HCT116 (cell line): ENCODE results near the gene DIP2B. TPM values are rescaled to one million over a fixed set of nuclear protein-coding genes. Genes with fewer than 3 reads are reported as not detected.

Source experiments
- ATAC-seq: fragments of 200-7000 bp; cut with Tn5 transposase; 2 replicates; pipeline ENCODE4 v1.9.1; 2020; ENCODE audit warnings: mild to moderate bottlenecking, moderate library complexity
- BruUV-seq: library from RNA; stranded (reverse); fragments of 400-500 nt; replicated peaks from 2 replicates; lab custom pipeline; 2021; lab: Mats Ljungman, UMichigan
- CTCF ChIA-PET: fragments of 300-600 bp; sonication (Branson Sonifier 250); formaldehyde crosslinking; loops from one replicate; lab custom pipeline; 2021; ENCODE audit warnings: antibody characterized with exemption; lab: Charles Lee
- POLR2A ChIA-PET: fragments of 300-600, 350-600 bp; sonication (Branson Sonifier 250); formaldehyde crosslinking; loops from one replicate; lab custom pipeline; 2021; ENCODE audit warnings: antibody characterized with exemption; lab: Charles Lee
- RAD21 ChIA-PET, 2 experiments: fragments of 300-600 bp; sonication (Branson Sonifier 250); formaldehyde crosslinking; loops; one replicate each; lab custom pipeline; 2023; ENCODE audit warnings: low total read pairs in 2 of 2; ENCODE audit not compliant: uncharacterized antibody in 2 of 2, unreplicated experiment in 2 of 2, low non-redundant PET in 1 of 2; lab: Charles Lee
- DNase-seq: peaks from one replicate; pipeline ENCODE4 v3.0.0-alpha.2; 2010; ENCODE audit warnings: low read depth, low spot score
- H2AFZ ChIP-seq: fragments of 200-600 bp; shearing (Covaris generic), sonication (generic); 2 replicates; pipeline ENCODE4 v1.6.1; 2017; ENCODE audit warnings: low read depth, mixed run types, mixed read lengths, antibody characterized with exemption, low read length; ENCODE audit not compliant: poor library complexity, severe bottlenecking
- H3K27ac ChIP-seq: 2 replicates; pipeline ENCODE4 v1.5.1; 2012; ENCODE audit warnings: low read depth, low read length
- H3K27me3 ChIP-seq: fragments of 200-600 bp; sonication (generic); 2 replicates; pipeline ENCODE4 v1.6.1; 2016; ENCODE audit warnings: mixed run types, low read length, mixed read lengths; ENCODE audit not compliant: insufficient read depth
- H3K36me3 ChIP-seq, 2 experiments: fragments of 200-500 bp in 1 of 2; fragments of 200-600 bp in 1 of 2; sonication (Bioruptor generic) in 1 of 2; sonication (generic) in 1 of 2; 2 replicates each; pipeline versions ENCODE4 v1.5.1 to v1.6.1; 2014 to 2016; ENCODE audit warnings: low read length in 2 of 2, inconsistent platforms in 1 of 2, mixed read lengths in 1 of 2, mixed run types in 1 of 2; ENCODE audit not compliant: insufficient read depth in 2 of 2, control insufficient read depth in 1 of 2
- H3K4me1 ChIP-seq, 2 experiments: fragments of 200-600 bp in 1 of 2; sonication (generic) in 1 of 2; 2 replicates each; pipeline versions ENCODE4 v1.5.1 to v1.6.1; 2012 to 2017; ENCODE audit warnings: low read length in 2 of 2, inconsistent platforms in 1 of 2, mild to moderate bottlenecking in 1 of 2, mixed read lengths in 1 of 2, mixed run types in 1 of 2, moderate library complexity in 1 of 2; ENCODE audit not compliant: insufficient read depth in 2 of 2, control insufficient read depth in 1 of 2
- H3K4me2 ChIP-seq: fragments of 200-600 bp; sonication (generic); 2 replicates; pipeline ENCODE4 v1.6.1; 2017; ENCODE audit warnings: mixed run types, low read length, mixed read lengths
- H3K4me3 ChIP-seq, 2 experiments: fragments of 200-600 bp in 1 of 2; sonication (generic) in 1 of 2; replicated peaks in 1 of 2; 2 replicates each; pipeline ENCODE4 v1.5.1; 2011 to 2016; ENCODE audit warnings: low read length in 2 of 2, control low read depth in 1 of 2, low read depth in 1 of 2, mild to moderate bottlenecking in 1 of 2, mixed read lengths in 1 of 2, mixed run types in 1 of 2
- H3K79me2 ChIP-seq: fragments of 200-600 bp; sonication (generic); 2 replicates; pipeline ENCODE4 v1.6.1; 2017; ENCODE audit warnings: mild to moderate bottlenecking, mixed run types, low read length, moderate library complexity, mixed read lengths; ENCODE audit not compliant: insufficient read depth
- H3K9ac ChIP-seq: fragments of 200-600 bp; sonication (generic); 2 replicates; pipeline ENCODE4 v1.6.1; 2016; ENCODE audit warnings: low read length, mixed read lengths
- H3K9me2 ChIP-seq: fragments of 200-600 bp; sonication (generic), shearing (Covaris generic); 2 replicates; pipeline ENCODE4 v1.6.1; 2017; ENCODE audit warnings: mixed run types, mild to moderate bottlenecking, moderate library complexity; ENCODE audit not compliant: insufficient read depth
- H3K9me3 ChIP-seq, 2 experiments: fragments of 200-500 bp in 1 of 2; fragments of 200-600 bp in 1 of 2; sonication (Bioruptor generic) in 1 of 2; sonication (generic) in 1 of 2; 2 replicates each; pipeline ENCODE4 v1.6.1; 2014 to 2017; ENCODE audit warnings: low read length in 2 of 2, mixed read lengths in 2 of 2, inconsistent platforms in 1 of 2, low read depth in 1 of 2, mild to moderate bottlenecking in 1 of 2, mixed run types in 1 of 2, moderate library complexity in 1 of 2; ENCODE audit not compliant: control insufficient read depth in 1 of 2, insufficient read depth in 1 of 2
- H4K20me1 ChIP-seq: fragments of 200-600 bp; sonication (generic), shearing (Covaris generic); 2 replicates; pipeline ENCODE4 v1.6.1; 2017; ENCODE audit warnings: mixed run types, mild to moderate bottlenecking, moderate library complexity; ENCODE audit not compliant: insufficient read depth
- CEBPB ChIP-seq: IDR thresholded peaks from 2 replicates; pipeline ENCODE4 v1.6.1; 2012; ENCODE audit warnings: low read depth
- EGR1 ChIP-seq: IDR thresholded peaks from 2 replicates; pipeline ENCODE4 v1.6.1; 2012; ENCODE audit warnings: low read depth
- ELF1 ChIP-seq: IDR thresholded peaks from 2 replicates; pipeline ENCODE4 v1.6.1; 2012; ENCODE audit warnings: low read depth, borderline replicate concordance
- EZH2 ChIP-seq: fragments of 200-600 bp; sonication (generic); IDR thresholded peaks from 2 replicates; pipeline ENCODE4 v1.6.1; 2017; ENCODE audit warnings: antibody characterized with exemption, mixed run types
- FOSL1 ChIP-seq: IDR thresholded peaks from 2 replicates; pipeline ENCODE4 v1.6.1; 2012; ENCODE audit warnings: low read depth
- JUND ChIP-seq: IDR thresholded peaks from 2 replicates; pipeline ENCODE4 v1.6.1; 2012
- POLR2A ChIP-seq: IDR thresholded peaks from 2 replicates; pipeline ENCODE4 v1.7.0; 2011; ENCODE audit warnings: borderline replicate concordance; ENCODE audit not compliant: insufficient read depth, insufficient read length; ENCODE audit errors: extremely low read depth
- POLR2AphosphoS5 ChIP-seq: IDR thresholded peaks from 2 replicates; pipeline ENCODE4 v1.6.1; 2011; ENCODE audit warnings: mild to moderate bottlenecking, low read depth, low read length, moderate library complexity
- SIN3A ChIP-seq: IDR thresholded peaks from 2 replicates; pipeline ENCODE4 v1.6.1; 2012; ENCODE audit warnings: low read depth
- SP1 ChIP-seq: IDR thresholded peaks from 2 replicates; pipeline ENCODE4 v1.6.1; 2012; ENCODE audit warnings: low read depth
- SRF ChIP-seq: IDR thresholded peaks from 2 replicates; pipeline ENCODE4 v1.6.1; 2012; ENCODE audit warnings: low read depth
- TCF7L2 ChIP-seq: IDR thresholded peaks from 2 replicates; pipeline ENCODE4 v1.7.0; 2011; ENCODE audit warnings: borderline replicate concordance, inconsistent platforms; ENCODE audit not compliant: insufficient read depth, insufficient read length; ENCODE audit errors: extremely low read depth
- YY1 ChIP-seq: IDR thresholded peaks from 2 replicates; pipeline ENCODE4 v1.6.1; 2011; ENCODE audit warnings: low read length, low read depth, moderate library complexity, mild to moderate bottlenecking; ENCODE audit not compliant: insufficient replicate concordance; ENCODE audit errors: extremely low read depth
- ZNF274 ChIP-seq: fragments of 200-500 bp; sonication (Bioruptor generic); IDR thresholded peaks from 2 replicates; pipeline ENCODE4 v1.6.1; 2014; ENCODE audit warnings: mild to moderate bottlenecking, low read depth, low read length, inconsistent platforms
- intact Hi-C: fragments of 100-400 bp; cut with micrococcal nuclease; formaldehyde crosslinking; loops from 2 replicates; pipeline ENCODE4 v1.10.0; 2022
- total RNA-seq: library from RNA; stranded (reverse); gene quantifications from one replicate; pipeline ENCODE4 v1.2.1, GENCODE V29; 2021; ENCODE audit not compliant: unreplicated experiment
- TF ChIP-seq, protein P1 (sequence below): IDR thresholded peaks from 2 replicates; pipeline ENCODE4 v1.6.1; 2012
- TF ChIP-seq, protein P2 (sequence below): IDR thresholded peaks from 2 replicates; pipeline ENCODE4 v1.6.1; 2011; ENCODE audit warnings: mild to moderate bottlenecking, low read length, moderate library complexity; ENCODE audit not compliant: insufficient replicate concordance; ENCODE audit errors: extremely low read depth
- TF ChIP-seq, protein P3 (sequence below): IDR thresholded peaks from 2 replicates; pipeline ENCODE4 v1.6.1; 2012
- TF ChIP-seq, protein P4 (sequence below), 3 experiments: fragments of 200-600 bp in 1 of 3; sonication (generic) in 1 of 3; IDR thresholded peaks in 2 of 3; conservative IDR thresholded peaks in 1 of 3; 2 replicates each; pipeline ENCODE4 v1.5.1; 2012 to 2017; ENCODE audit warnings: low read depth in 2 of 3, low read length in 2 of 3, antibody characterized with exemption in 1 of 3, borderline replicate concordance in 1 of 3, control low read depth in 1 of 3, mild to moderate bottlenecking in 1 of 3, mixed read lengths in 1 of 3, mixed run types in 1 of 3, moderate library complexity in 1 of 3; ENCODE audit not compliant: insufficient read depth in 1 of 3

Gene DIP2B
- total RNA-seq, 1 experiment from 2014 or later: 32.3 TPM

DNA sequence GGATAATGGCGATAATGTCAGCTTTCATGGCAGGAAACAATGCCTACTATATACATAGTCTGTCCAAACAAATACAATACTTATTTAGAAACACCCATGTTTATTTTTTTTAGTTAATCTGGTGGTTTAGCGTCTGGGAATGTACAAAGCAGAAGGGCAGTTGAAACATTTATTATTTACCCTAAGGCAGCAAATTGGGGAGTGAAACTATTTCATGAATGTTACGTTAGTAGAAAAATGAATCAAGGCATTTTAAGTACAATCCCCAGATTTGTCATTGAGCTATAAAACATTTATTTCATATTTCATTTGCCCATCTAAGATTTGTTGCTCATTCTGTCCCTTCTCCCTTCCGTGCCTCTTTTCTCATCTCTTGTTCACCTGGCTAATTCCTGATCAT is 172.0 kb downstream of the DIP2B start:
- POLR2A ChIA-PET: no interaction called here
- CTCF ChIA-PET: no interaction called here

More for the DNA sequence above, 172.0 kb downstream of the DIP2B start:
- RAD21 ChIA-PET: no interaction called here
- H3K4me3 ChIP-seq: no peak overlapping the region
- DNase-seq: no peak
- BruUV-seq: no TSS peak
- no peak overlapping the region for H2AFZ ChIP-seq
- no peaks in the 10 kb centered on the region for H3K79me2 ChIP-seq
- H3K27ac ChIP-seq: no peak overlapping the region
- H3K9me2 ChIP-seq: no peaks in the 10 kb centered on the region
- no peaks in the 10 kb centered on the region for H3K27me3 ChIP-seq
- H3K4me1 ChIP-seq: no peaks in the 10 kb centered on the region
- no peak overlapping the region for H3K4me2 ChIP-seq
- TF ChIP-seq, protein P1, sequence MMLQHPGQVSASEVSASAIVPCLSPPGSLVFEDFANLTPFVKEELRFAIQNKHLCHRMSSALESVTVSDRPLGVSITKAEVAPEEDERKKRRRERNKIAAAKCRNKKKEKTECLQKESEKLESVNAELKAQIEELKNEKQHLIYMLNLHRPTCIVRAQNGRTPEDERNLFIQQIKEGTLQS: no peak
- TF ChIP-seq, protein P2, sequence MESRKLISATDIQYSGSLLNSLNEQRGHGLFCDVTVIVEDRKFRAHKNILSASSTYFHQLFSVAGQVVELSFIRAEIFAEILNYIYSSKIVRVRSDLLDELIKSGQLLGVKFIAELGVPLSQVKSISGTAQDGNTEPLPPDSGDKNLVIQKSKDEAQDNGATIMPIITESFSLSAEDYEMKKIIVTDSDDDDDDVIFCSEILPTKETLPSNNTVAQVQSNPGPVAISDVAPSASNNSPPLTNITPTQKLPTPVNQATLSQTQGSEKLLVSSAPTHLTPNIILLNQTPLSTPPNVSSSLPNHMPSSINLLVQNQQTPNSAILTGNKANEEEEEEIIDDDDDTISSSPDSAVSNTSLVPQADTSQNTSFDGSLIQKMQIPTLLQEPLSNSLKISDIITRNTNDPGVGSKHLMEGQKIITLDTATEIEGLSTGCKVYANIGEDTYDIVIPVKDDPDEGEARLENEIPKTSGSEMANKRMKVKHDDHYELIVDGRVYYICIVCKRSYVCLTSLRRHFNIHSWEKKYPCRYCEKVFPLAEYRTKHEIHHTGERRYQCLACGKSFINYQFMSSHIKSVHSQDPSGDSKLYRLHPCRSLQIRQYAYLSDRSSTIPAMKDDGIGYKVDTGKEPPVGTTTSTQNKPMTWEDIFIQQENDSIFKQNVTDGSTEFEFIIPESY: no peak
- TF ChIP-seq SIN3A: no peak
- TF ChIP-seq TCF7L2: no peak
- no peak for TF ChIP-seq SRF
- no peak for TF ChIP-seq YY1
- TF ChIP-seq POLR2AphosphoS5: no peak
- TF ChIP-seq EGR1: no peak
- TF ChIP-seq SP1: no peak
- TF ChIP-seq ELF1: no peak
- TF ChIP-seq JUND: no peak
- TF ChIP-seq CEBPB: no peak
- no peak for TF ChIP-seq ZNF274
- TF ChIP-seq, protein P3, sequence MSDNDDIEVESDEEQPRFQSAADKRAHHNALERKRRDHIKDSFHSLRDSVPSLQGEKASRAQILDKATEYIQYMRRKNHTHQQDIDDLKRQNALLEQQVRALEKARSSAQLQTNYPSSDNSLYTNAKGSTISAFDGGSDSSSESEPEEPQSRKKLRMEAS: no peak
- TF ChIP-seq POLR2A: no peak
- TF ChIP-seq FOSL1: no peak
- TF ChIP-seq EZH2: no peak
- TF ChIP-seq, protein P4, sequence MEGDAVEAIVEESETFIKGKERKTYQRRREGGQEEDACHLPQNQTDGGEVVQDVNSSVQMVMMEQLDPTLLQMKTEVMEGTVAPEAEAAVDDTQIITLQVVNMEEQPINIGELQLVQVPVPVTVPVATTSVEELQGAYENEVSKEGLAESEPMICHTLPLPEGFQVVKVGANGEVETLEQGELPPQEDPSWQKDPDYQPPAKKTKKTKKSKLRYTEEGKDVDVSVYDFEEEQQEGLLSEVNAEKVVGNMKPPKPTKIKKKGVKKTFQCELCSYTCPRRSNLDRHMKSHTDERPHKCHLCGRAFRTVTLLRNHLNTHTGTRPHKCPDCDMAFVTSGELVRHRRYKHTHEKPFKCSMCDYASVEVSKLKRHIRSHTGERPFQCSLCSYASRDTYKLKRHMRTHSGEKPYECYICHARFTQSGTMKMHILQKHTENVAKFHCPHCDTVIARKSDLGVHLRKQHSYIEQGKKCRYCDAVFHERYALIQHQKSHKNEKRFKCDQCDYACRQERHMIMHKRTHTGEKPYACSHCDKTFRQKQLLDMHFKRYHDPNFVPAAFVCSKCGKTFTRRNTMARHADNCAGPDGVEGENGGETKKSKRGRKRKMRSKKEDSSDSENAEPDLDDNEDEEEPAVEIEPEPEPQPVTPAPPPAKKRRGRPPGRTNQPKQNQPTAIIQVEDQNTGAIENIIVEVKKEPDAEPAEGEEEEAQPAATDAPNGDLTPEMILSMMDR (IDR thresholded peaks at IDR 0.05 in 2 of 3, conservative IDR thresholded peaks at IDR 0.05 in 1 of 3; ENCODE audit: borderline replicate concordance in 1 of 3, insufficient read depth in 1 of 3, low read depth in 2 of 3, low read length in 2 of 3): no peak
- TF ChIP-seq, all 23 proteins: peak for 0
- Histone ChIP-seq H3K36me3 (peaks cover 4 to 6% of the 10 kb centered on the region in 2 experiments; a peak in 2 of 4 replicates), H4K20me1 (no peaks in the 10 kb centered on the region), H3K9me3 (no peaks in the 10 kb centered on the region), H3K9ac (no peak overlapping the region)
- intact Hi-C loops: no loop called here
- ATAC-seq: no peak
